SKM-1 treated with dmso at 0.1 percent for 144 hours (cell line): ENCODE measurements around the gene LHPP.

Experiments used
- DNase-seq: peaks from one replicate; lab custom pipeline; 2025; ENCODE audit not compliant: unreplicated experiment; lab: John Stamatoyannopoulos, UW

Gene LHPP

GRCh38 chr10:124552691-124553276, 91.2 kb downstream of the LHPP start:
- DNase-seq, result no peak

GRCh38 chr10:124554085-124554858, 92.6 kb downstream of the LHPP start:
- DNase-seq, result no peak

- DNase-seq, result no peak
These were observed 95.5 kb downstream of the LHPP start for GRCh38 chr10:124557167-124557566.

- no peak for DNase-seq
These were observed 96.2 kb downstream of the LHPP start for GRCh38 chr10:124557648-124558338.

- no peak for DNase-seq
These were observed 97.0 kb downstream of the LHPP start for GRCh38 chr10:124558339-124559321.

- DNase-seq, result no peak
These were observed 97.9 kb downstream of the LHPP start for GRCh38 chr10:124559372-124560132.

- no peak for DNase-seq
These were observed 98.9 kb downstream of the LHPP start for GRCh38 chr10:124560377-124561105.

GRCh38 chr10:124561206-124561605, 99.6 kb downstream of the LHPP start:
- no peak for DNase-seq

GRCh38 chr10:124562425-124563060, 100.9 kb downstream of the LHPP start:
- DNase-seq, result no peak

- DNase-seq, result no peak
These were observed 101.9 kb downstream of the LHPP start for GRCh38 chr10:124563320-124564040.

GRCh38 chr10:124564881-124565280, 103.3 kb downstream of the LHPP start:
- no peak for DNase-seq

GRCh38 chr10:124565565-124566221, 104.1 kb downstream of the LHPP start:
- DNase-seq, result no peak

- no peak for DNase-seq
These were observed 104.7 kb downstream of the LHPP start for GRCh38 chr10:124566222-124566888.

- DNase-seq, result no peak
These were observed 105.6 kb downstream of the LHPP start for GRCh38 chr10:124566981-124567835.

GRCh38 chr10:124568339-124568738, 106.7 kb downstream of the LHPP start:
- no peak for DNase-seq

GRCh38 chr10:124568848-124569622, 107.4 kb downstream of the LHPP start:
- no peak for DNase-seq
